Hematopoietic multipotent progenitor cell (in vitro differentiated cells): ENCODE data around the gene ARF4. TPM values are rescaled to one million over a fixed set of nuclear protein-coding genes. Genes with fewer than 3 reads are reported as not detected.

Source experiments
- DNase-seq, 3 donors: peaks; one replicate each; pipeline ENCODE4 v3.0.0-alpha.2; 2011 to 2015; ENCODE audit warnings: low read depth in 2 of 3, low spot score in 2 of 3
- total RNA-seq: library from RNA; depleted of rRNA; stranded (reverse); fragments of >200 nt; gene quantifications from one replicate; pipeline ENCODE4 v1.2.3, GENCODE V29; 2012

ARF4 gene
- total RNA-seq, 1 donor, result 23.7 TPM

DNA sequence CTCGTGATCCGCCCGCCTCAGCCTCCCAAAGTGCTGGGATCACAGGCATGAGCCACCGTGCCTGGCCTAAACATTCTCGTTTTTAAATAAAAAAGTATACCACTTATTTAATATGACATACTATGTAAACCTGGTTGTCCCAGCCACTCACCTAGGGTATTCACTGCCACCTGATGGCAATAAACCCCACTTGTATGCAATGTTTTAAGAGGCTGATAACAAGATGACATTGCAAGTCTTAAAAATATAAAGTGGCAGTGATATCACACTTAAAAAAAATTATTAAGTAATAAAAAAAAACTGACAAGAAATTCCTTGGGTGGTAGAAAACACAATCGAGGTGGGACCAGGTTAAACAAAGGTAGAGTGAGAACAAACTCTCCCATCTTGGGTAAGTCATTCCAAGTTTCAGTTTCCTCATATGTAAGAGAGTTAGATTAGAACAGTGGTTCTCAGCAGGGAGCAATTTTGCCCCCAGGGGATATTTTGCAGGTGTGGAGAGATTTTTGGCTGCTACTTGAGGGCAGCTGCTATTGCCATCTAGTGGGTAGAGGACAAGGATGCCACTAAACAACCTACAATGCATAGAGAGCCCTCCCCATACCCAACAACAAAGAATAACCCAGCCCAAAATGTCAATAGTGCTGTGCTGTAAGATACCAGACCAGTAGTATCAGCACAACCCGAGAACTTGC, 14.5 kb downstream of the ARF4 start:
- DNase-seq, result peak in 2 of 3 donors; percentile 33 to 51

GRCh38 chr3:57577801-57578200, 19.3 kb downstream of the ARF4 start:
- DNase-seq, result no peak

DNA sequence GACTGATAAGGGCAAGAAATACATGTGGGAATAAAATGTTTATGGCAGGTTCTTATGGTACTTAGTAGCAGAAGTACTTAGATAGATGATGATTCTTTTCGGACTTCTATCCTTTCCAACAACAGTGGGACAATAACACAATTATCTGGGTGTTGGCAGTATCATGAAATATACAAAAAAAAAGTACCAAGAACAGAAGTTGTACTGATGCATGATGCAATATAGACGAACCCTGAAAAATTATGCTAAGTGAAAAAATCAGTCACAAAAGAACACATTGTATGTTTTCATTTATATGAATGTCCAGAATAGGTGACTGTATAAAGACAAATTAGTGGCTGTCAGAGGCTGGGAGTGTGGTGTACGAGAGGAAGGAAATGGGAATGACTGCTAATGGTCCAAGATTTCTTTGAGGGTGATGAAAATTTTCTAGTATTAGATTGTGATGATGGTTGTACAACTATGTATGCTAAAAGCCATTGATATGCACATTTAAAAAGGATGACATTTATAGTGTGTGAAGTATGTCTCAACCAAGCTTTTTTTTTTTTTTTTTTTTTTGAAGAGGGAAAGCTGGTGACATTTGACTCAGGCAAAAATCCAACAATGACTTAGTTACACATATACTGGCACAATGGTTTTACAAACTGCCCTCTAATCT, 21.0 kb downstream of the ARF4 start:
- DNase-seq, result no peak

DNA sequence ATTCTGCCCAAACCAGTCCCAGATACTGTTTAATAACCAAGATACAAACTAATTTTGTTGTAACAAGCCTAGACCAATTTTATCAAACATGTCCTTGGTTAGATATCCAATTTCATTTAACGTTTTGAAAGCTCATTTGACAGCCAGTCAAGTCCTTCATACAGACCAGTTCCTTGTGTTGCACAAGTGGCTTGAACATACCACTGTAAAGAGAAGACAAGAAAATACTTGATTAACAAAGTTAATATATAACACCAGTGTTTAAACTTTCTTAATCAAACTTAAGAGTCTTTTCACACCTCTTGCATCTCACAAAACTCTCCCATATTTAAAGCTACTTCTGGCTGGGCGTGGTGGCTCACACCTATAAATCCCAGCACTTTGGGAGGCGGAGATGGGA, 25.0 kb downstream of the ARF4 start:
- no peak for DNase-seq

GRCh38 chr3:57570878-57571277, 26.3 kb downstream of the ARF4 start:
- DNase-seq, result no peak

- DNase-seq, result no peak
These were observed 27.2 kb downstream of the ARF4 start for GRCh38 chr3:57569859-57570450.

GRCh38 chr3:57559526-57559925, 37.6 kb downstream of the ARF4 start:
- DNase-seq, result no peak

GRCh38 chr3:57557085-57557537, 40.0 kb downstream of the ARF4 start:
- peak; percentile 14 to 22 (median 19) for DNase-seq

DNA sequence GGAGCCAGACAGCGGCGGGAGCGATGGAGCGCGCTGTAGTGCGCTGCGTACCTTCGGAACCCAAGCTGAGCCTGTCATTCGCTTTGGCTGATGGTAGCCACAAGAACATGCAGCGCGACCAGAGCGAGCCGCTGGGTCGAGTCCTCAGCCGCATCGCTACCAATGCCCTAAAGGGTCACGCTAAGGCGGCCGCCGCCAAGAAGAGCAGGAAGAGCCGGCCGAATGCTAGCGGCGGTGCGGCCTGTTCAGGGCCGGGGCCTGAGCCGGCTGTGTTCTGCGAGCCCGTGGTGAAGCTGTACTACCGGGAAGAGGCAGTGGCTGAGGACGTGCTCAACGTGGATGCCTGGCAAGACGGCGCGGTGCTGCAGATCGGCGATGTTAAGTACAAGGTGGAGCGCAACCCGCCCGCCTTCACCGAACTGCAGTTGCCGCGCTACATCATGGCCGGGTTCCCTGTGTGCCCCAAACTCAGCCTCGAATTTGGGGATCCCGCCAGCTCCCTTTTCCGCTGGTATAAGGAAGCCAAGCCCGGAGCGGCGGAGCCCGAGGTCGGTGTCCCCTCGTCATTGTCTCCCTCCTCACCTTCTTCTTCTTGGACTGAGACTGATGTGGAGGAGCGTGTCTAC, 40.6 kb downstream of the ARF4 start:
- peak in 2 of 3 donors; percentile 23 to 25 for DNase-seq

- peak; percentile 84 to 94 (median 91) for DNase-seq
These were observed 41.2 kb downstream of the ARF4 start, which contains the start of gene PDE12 for GRCh38 chr3:57555738-57556458. Gene PDE12 (plus strand): TSS chr3:57556274. CDS start chr3:57556380, 106 bp downstream.

DNA sequence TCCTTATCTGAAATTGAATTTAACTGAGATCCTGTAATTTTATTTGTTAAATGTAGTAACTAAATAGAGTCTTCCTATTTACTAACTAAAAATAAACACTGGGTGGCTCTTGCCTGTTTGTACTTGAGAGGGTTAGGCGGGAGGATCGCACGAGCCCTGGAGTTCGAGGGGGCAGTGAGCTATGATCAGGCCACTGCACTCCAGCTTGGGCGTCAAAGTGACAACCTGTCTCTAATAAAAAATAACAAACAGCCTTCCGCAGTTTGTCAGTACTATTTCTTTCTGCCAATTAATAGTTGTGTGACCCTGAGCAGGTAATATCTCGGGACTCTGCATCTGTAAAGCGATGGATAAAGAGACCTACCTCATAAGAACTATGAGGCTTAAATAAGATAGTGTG, 41.8 kb downstream of the ARF4 start:
- DNase-seq, result peak in 1 of 3 donors; percentile 35

DNA sequence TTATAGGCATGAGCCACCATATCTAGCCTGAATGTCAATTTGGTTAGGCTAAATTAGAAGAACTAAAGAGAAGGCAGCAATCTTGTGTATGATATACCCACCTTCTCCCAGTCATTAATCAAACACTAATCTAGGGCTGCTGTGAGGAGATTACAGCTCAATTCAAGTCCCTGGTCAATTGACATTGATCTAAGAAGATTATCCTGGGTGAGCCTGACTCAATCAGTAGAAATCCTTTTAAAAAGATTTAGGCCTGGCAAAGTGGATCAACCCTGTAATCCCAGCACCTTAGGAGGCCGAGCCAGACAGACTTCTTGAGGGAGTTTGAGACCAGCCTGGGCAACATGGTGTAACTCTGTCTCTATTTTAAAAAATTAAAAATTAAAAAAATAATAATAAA, 50.5 kb downstream of the ARF4 start:
- no peak for DNase-seq

DNA sequence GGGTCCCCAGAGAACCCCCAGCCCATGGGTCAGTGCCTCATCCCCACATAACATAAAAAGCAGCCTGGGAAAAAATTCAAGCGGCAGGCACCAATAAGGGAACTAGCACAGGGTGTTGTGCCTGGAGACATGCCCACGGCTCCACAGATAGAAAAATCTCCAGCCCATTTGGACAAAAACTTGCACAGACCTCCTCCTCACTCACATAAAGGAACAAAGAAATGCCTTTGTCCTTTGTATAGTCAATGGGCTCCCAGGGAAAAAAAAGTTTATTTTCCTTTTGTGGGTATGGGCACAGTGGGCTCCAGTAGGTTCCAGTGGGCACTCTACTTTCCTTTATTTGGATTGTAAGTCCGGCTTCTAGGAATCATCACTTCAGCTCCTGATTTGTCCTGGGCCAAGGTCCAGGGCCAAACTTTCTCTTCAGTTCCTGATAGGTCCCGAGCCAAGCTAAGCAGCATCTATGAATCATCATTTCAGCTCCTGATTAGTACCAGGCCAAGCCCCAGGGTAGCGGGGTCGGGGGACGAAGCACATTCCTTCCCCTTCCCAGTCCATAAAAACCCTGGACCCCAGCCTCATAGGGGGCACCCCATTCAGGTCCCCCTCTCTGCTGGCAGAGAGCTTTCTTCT, 51.4 kb downstream of the ARF4 start:
- no peak for DNase-seq

DNA sequence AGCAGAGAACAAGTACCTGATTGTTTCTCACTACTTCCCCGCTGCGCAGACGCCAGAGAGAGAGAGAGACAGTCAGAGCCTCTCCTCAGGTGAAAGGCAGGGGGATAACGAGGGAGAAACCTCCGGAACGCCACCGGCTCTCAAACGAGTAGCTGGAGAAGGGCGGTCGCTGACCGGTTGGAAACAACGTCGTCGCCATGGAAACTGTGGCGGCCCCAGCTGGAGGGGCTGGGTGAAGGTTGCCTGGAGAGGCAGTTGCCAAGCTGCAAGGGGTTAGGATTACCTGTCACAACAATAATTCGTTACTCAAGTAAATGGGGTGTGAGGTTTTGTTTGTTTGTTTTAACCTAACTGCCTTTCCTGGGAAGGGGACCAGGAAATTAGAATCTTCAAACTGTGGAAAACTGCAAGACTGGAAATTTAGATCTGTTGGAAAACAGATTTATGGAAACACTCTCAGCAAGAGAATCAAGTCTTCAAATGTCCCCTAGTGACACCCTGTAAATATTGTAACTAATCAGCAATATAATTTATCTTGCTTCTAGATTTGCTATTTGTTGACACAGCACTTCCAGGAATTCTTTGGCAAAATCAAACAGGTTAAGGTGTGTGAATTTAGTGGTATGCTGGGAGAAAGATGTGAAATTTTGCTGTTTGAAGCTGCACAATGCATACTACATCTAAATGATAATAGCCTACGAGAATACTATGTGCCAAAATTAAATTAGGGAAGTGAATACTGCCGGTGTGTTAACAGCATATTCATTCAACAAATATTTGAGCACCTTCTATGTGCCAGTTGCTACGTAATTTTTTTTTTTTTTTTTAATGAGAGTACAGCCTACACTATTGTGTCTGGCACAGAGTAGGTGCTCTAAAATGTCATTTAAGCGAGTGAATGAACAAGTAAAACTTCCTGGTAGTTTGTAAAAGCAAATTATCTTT, 52.7 kb downstream of the ARF4 start, which contains the start of gene DNAH12:
Gene DNAH12, minus strand, starts transcription at position 164 of the 945 bp plus-strand sequence. CDS start 1,474 bp downstream, outside the sequence.
- DNase-seq, result peak in 2 of 3 donors; percentile 47 to 74

GRCh38 chr3:57538465-57538864, 58.7 kb downstream of the ARF4 start:
- DNase-seq, result no peak

GRCh38 chr3:57530071-57530608, 67.0 kb downstream of the ARF4 start:
- DNase-seq, result no peak
